Eye (tissue), 1 donor: ENCODE measurements around the gene SERPINB5.
A peak's percentile ranks its signal among the peaks of the same experiment; 100 is the strongest.
"Not testable (repeated sequence)": the region's sequence is repeated elsewhere in the genome, so short reads cannot be mapped to it uniquely, and the experiment has no call there.

Source experiments
- DNase-seq: peaks from one replicate; pipeline ENCODE4 v3.0.0-alpha.2; 2015

Gene SERPINB5, protein sequence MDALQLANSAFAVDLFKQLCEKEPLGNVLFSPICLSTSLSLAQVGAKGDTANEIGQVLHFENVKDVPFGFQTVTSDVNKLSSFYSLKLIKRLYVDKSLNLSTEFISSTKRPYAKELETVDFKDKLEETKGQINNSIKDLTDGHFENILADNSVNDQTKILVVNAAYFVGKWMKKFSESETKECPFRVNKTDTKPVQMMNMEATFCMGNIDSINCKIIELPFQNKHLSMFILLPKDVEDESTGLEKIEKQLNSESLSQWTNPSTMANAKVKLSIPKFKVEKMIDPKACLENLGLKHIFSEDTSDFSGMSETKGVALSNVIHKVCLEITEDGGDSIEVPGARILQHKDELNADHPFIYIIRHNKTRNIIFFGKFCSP

DNA sequence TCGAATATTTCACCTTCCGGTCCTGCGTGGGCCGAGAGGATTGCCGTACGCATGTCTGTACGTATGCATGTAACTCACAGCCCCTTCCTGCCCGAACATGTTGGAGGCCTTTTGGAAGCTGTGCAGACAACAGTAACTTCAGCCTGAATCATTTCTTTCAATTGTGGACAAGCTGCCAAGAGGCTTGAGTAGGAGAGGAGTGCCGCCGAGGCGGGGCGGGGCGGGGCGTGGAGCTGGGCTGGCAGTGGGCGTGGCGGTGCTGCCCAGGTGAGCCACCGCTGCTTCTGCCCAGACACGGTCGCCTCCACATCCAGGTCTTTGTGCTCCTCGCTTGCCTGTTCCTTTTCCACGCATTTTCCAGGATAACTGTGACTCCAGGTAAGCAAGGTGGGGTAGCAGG lies at the start of gene SERPINB5:
TSS of gene SERPINB5 (plus strand) at position 291 of the 400 bp plus-strand sequence. CDS start 7,471 bp downstream, outside the sequence.
- DNase-seq, result peak; percentile 11

DNA sequence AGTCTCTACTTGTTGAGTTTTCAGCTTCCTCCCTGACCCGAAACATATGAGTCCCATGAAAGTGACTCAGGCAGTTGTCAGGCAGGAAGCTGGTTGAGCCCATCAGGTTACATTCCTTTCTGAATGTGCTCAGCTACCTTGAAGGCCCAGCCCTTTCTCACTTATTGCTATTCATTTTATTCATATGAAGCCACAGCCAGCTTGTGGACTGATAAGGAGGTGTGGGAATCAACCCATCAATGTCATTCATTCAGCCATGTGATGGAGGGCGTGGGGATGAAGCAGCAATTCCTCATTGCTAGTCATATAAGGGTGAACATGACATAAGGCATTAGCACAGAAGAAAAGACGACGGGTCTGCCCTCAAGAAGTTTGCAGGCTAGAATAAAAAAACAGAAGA lies 49.2 kb upstream of the SERPINB5 start:
- DNase-seq, result no peak

DNA sequence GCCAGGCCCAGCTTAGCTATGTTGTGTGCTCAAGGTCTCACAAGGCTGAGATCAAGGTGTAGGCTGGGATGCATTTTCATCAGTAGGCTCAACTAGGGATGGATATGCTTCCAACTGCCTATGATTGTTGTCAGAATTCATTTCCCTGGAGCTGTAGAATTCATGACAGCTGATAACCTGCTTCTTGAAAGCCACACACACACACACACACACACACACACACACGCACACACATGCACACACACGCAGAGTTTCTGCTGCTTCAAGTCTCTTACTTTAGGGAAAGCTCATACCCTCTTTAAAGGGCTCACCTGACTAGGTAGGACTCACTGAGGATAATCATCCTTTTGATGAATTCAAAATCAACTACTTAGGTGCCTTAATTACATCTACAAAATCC lies 46.2 kb upstream of the SERPINB5 start:
- DNase-seq, result no peak

DNA sequence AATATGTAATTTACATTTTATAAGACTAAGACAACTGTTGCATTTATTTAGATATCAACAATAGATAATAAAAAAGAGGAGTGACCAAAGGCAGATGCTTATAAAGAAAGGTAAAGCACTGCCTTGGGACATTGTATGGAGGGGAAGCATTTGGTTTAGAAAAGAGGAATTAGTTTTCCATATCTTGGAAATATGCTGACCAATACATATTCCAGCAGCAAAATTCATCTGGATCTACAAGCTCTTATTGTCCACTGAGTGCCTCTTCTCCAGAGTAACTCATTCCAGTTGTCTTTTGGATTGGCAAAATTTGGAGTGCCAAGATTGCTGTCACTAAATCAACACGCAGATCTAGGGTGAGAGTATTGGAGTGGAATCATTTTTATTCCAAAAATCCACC lies 45.6 kb upstream of the SERPINB5 start:
- DNase-seq, result no peak

DNA sequence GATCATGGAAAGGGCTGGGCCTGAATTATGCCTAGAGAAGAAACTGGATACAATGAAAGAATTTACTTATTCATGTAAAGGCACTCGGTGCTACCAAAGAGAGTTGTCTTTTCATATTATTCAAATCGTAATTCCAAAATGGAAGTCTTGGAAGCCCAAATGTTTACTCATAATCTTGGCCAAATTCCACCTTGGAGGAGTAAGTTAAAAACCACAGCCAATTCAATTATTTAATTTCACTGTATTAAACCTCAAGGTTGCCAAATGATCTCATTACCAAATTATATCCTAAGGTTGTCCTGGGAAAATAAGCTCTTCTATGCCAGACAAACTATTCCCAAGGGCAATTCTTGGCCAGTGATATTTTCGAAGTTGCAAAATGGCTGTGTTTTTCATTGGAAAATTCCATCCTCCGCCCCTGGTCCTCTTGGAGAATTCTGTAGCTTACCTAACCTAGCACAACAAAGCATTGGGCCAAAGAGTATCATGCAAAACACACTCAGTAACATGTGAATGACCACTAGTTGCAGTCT lies 43.4 kb upstream of the SERPINB5 start:
- DNase-seq, result peak; percentile 35

DNA sequence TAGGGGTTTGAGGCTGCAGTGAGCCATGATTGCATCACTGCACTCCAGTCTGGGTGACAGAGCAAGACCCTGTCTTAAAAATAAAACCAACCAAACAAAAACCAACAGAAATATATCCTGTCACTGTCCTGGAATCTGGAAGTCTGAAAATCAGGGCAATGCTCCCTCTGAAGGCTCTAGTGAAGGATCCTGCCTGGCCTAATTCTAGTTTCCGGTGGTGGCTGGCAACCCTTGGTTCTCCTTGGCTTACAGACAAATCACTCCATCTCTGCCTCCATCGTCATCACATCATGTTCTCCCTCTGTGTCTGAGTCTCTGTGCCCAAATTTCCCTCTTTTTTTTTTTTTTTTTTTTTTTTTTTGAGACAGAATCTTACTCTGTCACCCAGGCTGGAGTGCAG lies 38.6 kb upstream of the SERPINB5 start:
- no peak for DNase-seq

DNA sequence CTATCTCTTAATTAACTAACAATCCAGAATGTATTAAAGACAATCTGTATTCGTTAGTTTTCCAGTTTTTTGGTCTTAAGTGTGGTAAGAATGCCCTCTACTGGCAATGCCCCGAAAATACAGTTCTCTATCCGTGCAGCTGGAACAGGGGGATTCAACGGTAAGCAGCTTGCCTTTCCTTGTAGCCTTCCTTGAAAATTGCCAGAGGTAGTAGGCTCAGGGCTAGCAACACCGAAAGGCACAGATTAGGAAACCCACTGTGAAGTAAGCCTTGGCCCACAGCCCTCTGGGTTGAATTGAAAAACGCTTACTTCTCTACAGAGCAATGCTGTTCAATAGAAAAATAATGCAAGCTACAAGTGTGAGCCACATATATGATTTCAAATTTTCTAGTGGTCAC lies 37.4 kb upstream of the SERPINB5 start:
- peak; percentile 91 for DNase-seq

DNA sequence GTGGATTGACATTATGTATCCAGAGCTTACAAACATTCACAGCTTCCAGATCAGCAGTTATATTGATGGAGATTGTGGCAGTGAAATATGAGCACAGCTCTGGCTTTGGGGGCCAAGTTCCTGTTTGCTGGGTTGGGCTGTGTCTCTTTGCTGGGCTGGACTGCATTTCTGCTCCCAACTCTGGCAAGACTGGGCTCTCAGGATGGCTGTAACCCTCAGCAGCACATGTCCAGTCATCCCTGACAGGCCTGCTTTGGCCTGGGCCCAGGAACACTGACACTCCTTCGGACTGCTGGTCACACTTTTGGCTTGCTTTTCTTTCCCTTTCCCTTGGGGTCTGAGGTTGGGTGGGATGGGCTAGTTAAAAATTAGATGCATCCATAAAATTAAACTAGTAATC lies 36.5 kb upstream of the SERPINB5 start:
- no peak for DNase-seq

DNA sequence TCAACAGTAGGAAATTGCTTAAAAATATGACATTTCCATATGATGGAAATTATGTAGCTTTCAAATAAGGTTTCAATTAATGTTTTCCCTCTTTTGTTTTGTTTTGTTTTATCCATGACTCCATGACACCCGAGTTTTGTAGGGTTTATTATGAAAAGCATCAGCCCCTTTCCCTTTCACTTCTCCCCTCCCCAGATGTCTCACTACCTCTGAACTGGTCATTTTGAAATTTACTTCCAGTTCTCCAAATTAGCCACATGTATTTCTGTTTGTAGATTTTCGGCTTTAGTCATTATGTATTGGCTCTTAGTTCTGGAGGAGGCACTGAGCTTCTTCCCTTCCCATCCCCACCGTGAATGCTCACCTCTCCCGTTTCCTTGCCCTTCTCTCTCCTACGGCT lies 35.9 kb upstream of the SERPINB5 start:
- no peak for DNase-seq

DNA sequence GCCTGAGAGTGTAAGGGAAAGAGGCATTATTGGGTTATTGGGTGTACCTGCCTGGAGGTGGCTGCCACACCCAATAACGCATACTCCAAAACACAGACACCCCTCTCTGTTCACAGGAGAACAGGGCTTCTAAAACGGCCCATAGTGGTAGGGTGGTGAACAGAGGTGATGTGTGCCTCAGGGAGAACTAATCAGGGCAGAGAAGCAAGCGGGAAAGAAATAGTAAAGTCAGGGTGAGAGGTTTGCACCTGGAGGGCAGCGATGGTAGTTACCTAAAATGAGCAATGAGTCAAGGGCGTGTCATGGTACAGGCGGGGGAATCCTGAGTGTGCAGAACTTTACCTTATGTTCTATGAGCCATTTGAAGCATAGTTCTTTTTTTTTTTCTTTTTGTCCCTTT lies 32.9 kb upstream of the SERPINB5 start:
- no peak for DNase-seq

DNA sequence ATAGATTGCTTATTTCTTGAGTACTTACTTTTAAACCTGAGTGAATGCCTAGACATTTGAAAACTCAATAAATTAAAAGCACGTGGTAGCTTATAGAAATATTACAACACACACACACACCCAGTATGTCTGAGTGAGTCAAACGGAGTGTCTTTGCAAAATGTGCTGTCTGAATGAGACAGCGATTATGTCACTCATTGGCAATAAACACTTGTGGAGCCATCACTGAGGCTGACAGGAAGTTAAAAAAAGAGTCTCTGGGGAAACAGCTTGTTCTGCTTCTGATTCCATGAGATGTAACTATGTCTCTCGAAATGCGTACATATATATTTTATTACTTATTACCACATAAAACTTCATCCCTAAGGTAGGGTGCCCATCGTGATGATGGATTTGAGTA lies 32.2 kb upstream of the SERPINB5 start:
- no peak for DNase-seq

DNA sequence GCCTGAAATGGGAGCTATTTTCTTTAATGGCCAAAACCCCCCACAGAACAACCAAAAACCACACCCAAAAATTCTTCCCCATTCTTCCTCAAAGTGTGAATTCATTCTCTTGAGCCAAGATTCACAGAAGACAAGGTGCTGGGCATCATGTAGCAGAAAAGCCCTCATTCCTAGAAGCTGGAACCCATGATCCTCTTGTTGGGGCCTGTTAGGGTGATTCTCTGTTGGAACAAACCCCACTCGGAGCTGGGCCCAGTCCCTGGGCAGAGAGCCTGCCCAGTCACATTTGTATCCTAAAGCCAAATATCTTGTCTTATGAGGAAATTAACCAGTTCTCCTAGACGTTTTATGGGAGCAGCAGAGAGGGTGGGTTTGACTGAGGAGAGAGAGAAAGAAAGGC lies 31.7 kb upstream of the SERPINB5 start:
- DNase-seq, result no peak

DNA sequence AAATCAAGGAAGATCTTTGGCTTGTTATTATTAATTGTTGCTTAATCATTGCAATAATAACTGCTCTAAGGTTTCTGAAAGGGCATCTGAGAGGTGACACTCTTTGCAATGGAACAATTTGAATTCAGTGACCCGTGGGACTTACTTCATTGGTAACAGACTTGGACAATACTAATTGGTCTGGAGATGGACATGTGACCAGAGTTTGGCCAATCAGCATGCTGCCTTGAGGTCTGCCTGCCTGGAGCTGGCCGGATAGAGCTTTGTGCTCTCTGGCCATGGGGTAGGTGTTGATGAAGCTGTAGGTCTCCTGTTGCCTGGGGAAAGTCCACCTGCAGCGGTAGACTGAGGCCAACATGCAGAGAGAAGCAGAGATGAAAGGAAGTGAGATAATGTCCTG lies 30.5 kb upstream of the SERPINB5 start:
- DNase-seq, result no peak

DNA sequence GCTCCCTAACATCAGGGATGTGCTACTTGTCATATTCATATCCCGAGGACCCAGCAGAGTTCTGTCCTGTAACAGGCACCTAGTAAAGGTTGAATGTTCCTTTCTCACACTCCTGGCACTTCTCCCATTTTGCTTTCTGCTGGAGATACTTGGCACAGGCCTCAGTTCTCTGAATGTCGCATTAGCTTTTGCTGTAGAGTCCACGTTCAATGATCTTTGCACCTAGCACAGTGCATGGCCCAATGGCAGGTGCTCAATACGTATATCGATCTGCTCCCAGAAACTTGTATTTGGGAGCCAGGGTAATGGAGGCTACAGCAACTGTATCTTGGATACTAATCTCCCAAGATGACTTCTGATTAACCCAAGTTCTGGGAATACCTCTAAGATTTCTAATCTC lies 29.7 kb upstream of the SERPINB5 start:
- no peak for DNase-seq

DNA sequence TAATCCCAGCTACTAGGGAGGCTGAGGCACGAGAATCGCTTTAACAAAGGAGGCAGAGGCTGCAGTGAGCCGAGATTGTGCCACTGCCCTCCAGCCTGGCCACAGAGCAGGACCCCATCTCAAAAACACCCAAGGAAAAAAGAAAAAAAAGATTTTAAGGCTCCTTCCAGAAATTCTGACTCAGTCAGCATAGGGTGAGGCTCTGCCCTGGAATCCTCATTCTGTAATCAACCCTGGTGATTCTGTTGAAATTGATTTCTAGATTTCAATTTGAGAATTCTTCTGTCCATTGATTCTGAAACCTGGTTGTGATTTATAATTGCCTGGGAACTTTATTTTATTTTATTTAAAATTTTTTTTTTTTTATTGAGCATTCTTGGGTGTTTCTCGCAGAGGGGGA lies 27.3 kb upstream of the SERPINB5 start:
- DNase-seq, result no peak

DNA sequence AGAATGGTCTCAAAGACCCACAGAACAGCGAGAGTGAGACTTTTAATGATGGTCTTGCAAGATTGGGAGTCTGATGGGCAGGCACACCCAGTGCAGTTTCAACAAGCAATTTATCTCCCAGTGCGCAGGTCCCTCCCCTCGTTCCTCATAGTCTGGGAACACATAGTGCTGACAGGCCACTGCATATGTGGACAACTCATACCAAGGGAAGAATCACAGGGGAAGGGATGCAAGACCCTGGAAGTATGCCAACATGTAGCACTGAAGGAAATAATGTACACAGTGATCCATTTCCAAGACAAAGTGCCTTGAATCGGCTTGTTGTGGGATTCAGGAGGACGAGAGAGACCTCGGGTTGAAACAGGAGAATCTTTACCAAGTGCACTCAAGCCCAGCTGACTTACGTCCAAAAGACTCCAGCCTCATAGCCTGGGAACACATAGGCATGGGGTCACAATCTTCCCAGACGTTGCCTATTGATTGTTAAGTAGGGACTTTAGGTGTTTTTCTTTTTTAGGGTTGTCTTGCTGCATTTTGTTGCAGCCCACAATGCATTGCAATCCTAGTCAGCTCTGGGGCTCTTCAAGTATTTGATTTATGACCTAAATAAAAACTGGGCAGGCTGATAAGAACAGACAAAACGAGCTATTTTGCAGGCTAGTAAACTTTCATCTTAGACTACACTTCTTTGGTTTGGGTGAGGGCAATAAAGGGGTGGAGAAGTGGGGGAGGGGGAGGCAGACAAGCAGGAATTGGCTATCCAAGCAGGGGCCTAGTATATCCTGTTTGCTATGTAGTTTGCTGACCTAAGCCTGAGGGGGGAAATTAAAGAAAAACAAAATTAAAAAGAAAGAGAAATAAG lies 24.7 kb upstream of the SERPINB5 start:
- DNase-seq, result no peak

DNA sequence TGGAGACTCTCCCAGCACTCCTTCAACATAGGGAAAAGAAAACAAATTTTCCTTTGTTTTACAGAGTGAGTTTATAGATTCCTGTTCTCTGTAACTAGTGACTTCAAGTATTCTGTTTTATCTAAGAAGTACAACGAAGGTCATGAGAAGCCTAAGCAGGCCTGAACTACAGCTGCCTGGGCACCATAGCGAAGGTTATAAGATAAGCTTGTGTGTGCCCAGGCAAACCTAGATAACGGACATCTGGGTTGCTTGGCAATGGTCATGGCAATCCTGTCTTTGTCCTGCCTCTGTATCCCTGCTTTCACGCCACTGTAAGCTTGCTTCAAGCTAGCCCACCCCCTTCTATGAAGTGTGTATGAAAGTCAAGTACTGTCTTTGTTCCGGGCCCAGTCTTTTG lies 24.0 kb upstream of the SERPINB5 start:
- not testable (repeated sequence) for DNase-seq

DNA sequence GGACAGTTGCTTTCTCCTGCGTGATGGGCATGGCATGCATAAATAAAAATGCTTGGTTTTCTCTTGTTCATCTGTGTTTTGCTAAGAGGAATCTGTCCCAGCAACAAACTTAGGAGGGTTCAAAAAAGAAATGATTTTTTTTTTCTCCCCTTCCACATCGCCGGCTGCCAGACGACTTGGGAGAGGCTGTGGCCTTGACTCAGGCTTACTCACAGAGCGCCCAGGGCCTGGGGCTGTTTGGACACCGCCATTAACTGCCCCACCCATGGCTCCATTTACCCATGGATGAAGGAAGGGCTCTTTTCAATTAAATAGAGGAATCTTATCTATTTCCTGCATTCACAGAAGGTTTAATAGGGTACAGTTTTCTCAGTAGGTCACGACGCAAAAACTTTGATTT lies 22.3 kb upstream of the SERPINB5 start:
- DNase-seq, result no peak

DNA sequence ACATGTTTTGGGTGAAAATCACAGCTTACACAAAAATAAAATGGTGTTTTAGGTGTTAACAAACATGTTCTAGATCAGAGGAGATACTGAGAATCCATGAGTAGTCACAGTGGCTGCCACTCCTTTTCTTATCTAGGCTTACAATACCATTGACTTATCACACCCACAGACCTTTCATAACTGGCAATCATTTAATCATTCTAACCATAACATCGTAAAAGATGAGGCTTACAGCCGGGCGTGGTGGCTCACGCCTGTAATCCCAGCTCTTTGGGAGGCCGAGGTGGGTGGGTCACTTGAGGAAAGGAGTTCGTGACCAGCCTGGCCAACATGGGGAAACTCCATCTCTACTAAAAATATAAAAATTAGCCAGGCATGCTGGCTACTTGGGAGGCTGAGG lies 18.8 kb upstream of the SERPINB5 start:
- no peak for DNase-seq

DNA sequence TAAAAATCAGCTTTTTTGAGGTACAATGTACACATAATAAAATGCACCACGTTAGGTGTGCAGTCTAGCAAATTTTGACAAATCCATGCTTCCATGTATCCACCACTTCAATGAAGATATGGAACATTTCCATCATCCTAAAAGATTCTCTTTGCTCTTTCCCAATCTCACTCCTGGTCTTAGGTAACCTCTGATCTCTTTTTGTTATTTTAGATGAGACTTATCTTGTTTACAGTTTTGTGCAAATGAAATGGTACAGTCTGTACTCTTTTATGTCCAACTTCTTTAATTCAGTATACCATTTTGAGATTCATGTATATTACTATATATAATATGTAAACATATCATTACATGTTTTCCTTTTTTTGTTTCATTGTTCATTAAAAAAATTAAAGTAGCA lies 16.3 kb upstream of the SERPINB5 start:
- DNase-seq, result no peak

DNA sequence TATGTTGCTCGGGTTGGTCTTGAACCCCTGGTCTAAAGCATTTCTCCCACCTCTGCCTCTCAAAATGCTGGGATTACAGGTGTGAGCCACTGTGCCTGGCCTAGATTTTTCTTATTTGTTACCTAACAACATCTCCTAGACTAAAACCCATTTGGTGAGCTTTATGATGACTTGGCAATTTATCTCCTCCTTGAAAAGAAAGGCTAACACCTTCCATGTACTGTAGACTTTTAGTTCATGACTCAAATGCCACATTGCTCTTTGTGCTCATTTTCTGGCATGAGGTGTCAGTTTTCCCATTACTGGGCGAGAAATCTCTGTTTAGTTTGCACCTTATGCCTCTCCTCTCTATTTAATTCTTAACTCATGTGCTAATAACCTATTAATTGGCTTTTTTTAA lies 12.3 kb upstream of the SERPINB5 start:
- DNase-seq, result no peak

DNA sequence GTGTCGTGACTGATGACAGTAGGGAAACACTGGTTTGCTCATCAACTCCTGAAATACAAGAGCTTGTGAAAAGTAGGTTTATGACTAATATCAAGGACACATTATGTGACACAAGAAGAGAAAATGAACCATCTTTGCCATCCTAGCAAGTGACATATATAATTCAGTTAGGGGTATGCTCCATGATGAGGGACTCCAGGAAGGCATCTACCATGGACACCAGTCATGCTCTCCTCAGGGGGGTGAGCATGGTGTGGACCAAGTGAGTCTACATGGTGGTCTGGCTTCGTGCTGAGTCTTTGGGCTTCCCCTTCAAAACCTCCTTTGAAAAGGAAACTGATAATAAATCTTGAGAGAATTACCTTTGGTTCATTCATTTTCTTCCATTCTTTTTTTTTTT lies 11.7 kb upstream of the SERPINB5 start:
- no peak for DNase-seq

DNA sequence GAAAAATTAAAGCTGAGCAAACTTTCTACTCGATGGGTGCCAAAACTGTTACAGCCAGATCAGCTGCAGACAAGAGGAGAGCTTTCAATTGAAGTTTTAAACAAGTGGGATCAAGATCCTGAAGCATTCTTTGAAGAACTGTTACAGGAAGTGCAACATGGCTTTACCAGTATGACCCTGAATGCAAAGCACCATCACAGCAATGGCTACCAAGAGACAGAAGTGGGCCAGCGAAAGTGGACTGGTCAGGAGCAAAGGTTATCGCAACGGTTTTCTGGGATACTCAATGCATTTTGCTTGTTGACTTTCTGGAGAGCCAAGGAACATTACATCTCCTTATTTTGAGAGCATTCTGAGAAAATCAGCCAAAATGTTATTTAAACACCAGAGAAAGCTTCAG lies 9.1 kb upstream of the SERPINB5 start:
- no peak for DNase-seq

DNA sequence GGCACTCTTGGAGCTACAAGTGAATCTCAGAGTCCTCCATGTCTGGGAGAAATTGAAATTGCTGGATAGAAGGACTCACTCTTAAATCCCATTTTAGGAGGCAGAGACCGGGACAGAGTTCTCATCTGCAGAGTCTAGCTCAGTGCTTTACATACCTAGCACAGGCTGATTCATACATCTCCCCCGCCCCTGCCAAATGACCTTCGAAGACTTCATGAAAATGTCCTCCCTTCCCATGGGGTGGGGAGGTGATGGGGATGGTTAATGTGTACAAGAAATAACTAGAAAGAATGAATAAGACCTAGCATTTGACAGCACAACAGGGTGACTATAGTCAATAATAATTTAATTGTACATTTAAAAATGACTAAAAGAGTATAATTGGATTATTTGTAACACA lies 8.2 kb upstream of the SERPINB5 start:
- DNase-seq, result no peak
